NT2/D1 (cell line): Measurements from ENCODE around the gene CALCR.

ENCODE experiments used
- DNase-seq: peaks from one replicate; pipeline ENCODE4 v3.0.0-alpha.2; 2011; ENCODE audit warnings: low read depth, low spot score
- H3K27me3 ChIP-seq: 2 replicates; pipeline ENCODE4 v1.6.0; 2011; ENCODE audit warnings: mild to moderate bottlenecking; ENCODE audit not compliant: insufficient read length, insufficient read depth
- H3K36me3 ChIP-seq: 2 replicates; pipeline ENCODE4 v1.6.1; 2011; ENCODE audit warnings: mild to moderate bottlenecking, low read length, mixed read lengths; ENCODE audit not compliant: insufficient read depth, insufficient read length
- H3K4me1 ChIP-seq: 2 replicates; pipeline ENCODE4 v1.5.1; 2011; ENCODE audit not compliant: insufficient read depth, insufficient read length
- H3K4me3 ChIP-seq: 2 replicates; pipeline ENCODE4 v1.5.1; 2011; ENCODE audit warnings: low read depth; ENCODE audit not compliant: insufficient read length
- H3K9ac ChIP-seq: 2 replicates; pipeline ENCODE4 v1.6.0; 2011; ENCODE audit warnings: low read depth; ENCODE audit not compliant: insufficient read length
- H3K9me3 ChIP-seq: 2 replicates; pipeline ENCODE4 v1.5.1; 2011; ENCODE audit warnings: mild to moderate bottlenecking, low read length; ENCODE audit not compliant: insufficient read depth
- SUZ12 ChIP-seq: IDR thresholded peaks from 2 replicates; pipeline ENCODE4 v1.6.1; 2011; ENCODE audit not compliant: insufficient read length, insufficient read depth; ENCODE audit errors: extremely low read depth
- YY1 ChIP-seq: IDR thresholded peaks from 2 replicates; pipeline ENCODE4 v1.6.1; 2011; ENCODE audit not compliant: insufficient read length, insufficient read depth
- ZNF274 ChIP-seq: IDR thresholded peaks from 2 replicates; pipeline ENCODE4 v1.6.1; 2011; ENCODE audit warnings: mild to moderate bottlenecking, low read depth, low read length

The CALCR gene

GRCh38 chr7:93574269-93574645, 267 bp downstream of the CALCR start:
- Histone ChIP-seq H3K4me1 (peaks cover 3% of the 10 kb centered on the region), H3K36me3 (no peaks in the 10 kb centered on the region), H3K4me3 (peak overlapping the region; percentile 51), H3K27me3 (peaks cover 45% of the 10 kb centered on the region), H3K9ac (peak overlapping the region; percentile 61), H3K9me3 (no peaks in the 10 kb centered on the region)
- no peak for DNase-seq
- TF ChIP-seq SUZ12 (no peak), YY1 (no peak), ZNF274 (no peak)

DNA sequence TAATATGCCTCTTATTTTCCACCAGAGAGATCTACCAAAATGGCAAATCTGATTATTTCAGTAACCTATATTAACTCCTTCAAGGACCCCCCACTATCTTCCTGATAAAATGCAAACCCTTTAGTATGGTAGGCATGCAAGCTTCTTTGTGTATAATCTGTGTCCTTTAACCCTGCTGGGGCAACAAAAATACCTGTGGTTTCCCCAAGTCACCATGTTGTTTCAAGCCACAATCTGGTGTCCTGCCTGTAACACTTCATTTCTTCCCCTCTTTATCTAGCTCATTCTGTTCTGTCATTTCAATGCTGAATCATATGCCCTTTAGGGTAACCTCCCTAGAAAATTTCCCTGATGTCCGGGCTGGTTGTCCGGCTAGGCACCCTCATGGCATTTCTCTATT, 5.3 kb downstream of the CALCR start:
- Histone ChIP-seq H3K4me1 (no peaks in the 10 kb centered on the region), H3K9me3 (no peaks in the 10 kb centered on the region), H3K36me3 (no peaks in the 10 kb centered on the region), H3K9ac (no peak overlapping the region), H3K27me3 (peaks cover 22% of the 10 kb centered on the region), H3K4me3 (no peak overlapping the region)
- DNase-seq = no peak
- TF ChIP-seq ZNF274 = no peak
- TF ChIP-seq YY1 = no peak
- TF ChIP-seq SUZ12 = no peak

DNA sequence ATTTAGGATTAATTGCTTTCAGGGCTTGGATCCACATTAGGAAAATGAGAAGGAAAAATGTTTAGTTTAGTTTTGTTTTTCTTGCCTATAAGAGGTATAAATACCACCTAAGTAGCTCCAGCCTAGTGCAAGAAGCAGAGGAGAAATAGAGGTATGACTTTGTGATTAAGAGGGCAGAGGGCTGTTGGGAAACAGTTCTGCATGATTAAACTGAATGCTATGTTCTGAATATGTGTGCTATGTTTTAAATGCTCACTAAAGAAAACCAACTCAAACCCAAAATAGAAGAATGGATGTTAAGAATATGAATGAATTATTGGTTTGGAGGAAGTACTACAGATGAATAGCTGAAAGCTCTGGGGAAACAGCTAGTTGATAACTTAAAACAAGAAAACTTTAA, 7.6 kb downstream of the CALCR start:
- TF ChIP-seq ZNF274 = no peak
- TF ChIP-seq YY1 = no peak
- TF ChIP-seq SUZ12 = no peak
- no peaks in the 10 kb centered on the region for H3K9me3 ChIP-seq
- H3K4me3 ChIP-seq = no peak overlapping the region
- no peaks in the 10 kb centered on the region for H3K27me3 ChIP-seq
- H3K36me3 ChIP-seq = no peaks in the 10 kb centered on the region
- no peaks in the 10 kb centered on the region for H3K4me1 ChIP-seq
- no peak for DNase-seq
- H3K9ac ChIP-seq = no peak overlapping the region

DNA sequence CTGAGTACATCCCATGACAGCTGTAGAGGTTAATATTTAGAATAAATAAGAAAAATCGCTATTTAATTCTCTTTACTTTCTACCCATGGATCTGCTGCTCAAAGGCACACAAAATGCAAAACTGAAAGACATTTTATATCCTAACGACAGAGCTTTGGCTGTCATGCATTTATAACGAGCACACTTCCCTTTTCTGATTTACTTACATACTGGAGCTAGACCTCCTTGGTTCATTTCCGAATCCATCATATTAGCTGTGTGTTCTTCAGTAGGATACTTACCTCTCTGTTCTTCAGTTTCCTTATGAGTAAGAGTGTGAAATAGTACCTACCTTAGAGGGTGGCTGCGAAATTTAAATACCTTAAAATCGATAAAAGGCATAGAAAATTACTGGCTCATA, 10.9 kb downstream of the CALCR start:
- no peak for DNase-seq
- Histone ChIP-seq H3K27me3 (no peaks in the 10 kb centered on the region), H3K36me3 (no peaks in the 10 kb centered on the region), H3K9ac (no peak overlapping the region), H3K9me3 (no peaks in the 10 kb centered on the region), H3K4me3 (no peak overlapping the region), H3K4me1 (no peaks in the 10 kb centered on the region)
- no peak for TF ChIP-seq YY1
- no peak for TF ChIP-seq SUZ12
- TF ChIP-seq ZNF274 = no peak

GRCh38 chr7:93562936-93563335, 11.6 kb downstream of the CALCR start:
- no peaks in the 10 kb centered on the region for H3K9me3 ChIP-seq
- DNase-seq = no peak
- H3K9ac ChIP-seq = no peak overlapping the region
- no peaks in the 10 kb centered on the region for H3K4me1 ChIP-seq
- H3K27me3 ChIP-seq = no peaks in the 10 kb centered on the region
- no peaks in the 10 kb centered on the region for H3K36me3 ChIP-seq
- no peak overlapping the region for H3K4me3 ChIP-seq
- TF ChIP-seq ZNF274 = no peak
- no peak for TF ChIP-seq YY1
- no peak for TF ChIP-seq SUZ12

GRCh38 chr7:93562106-93562505, 12.4 kb downstream of the CALCR start:
- no peaks in the 10 kb centered on the region for H3K9me3 ChIP-seq
- no peak overlapping the region for H3K4me3 ChIP-seq
- no peak overlapping the region for H3K9ac ChIP-seq
- DNase-seq = no peak
- TF ChIP-seq SUZ12 (no peak), YY1 (no peak), ZNF274 (no peak)
- no peaks in the 10 kb centered on the region for H3K27me3 ChIP-seq
- no peaks in the 10 kb centered on the region for H3K4me1 ChIP-seq
- no peaks in the 10 kb centered on the region for H3K36me3 ChIP-seq

DNA sequence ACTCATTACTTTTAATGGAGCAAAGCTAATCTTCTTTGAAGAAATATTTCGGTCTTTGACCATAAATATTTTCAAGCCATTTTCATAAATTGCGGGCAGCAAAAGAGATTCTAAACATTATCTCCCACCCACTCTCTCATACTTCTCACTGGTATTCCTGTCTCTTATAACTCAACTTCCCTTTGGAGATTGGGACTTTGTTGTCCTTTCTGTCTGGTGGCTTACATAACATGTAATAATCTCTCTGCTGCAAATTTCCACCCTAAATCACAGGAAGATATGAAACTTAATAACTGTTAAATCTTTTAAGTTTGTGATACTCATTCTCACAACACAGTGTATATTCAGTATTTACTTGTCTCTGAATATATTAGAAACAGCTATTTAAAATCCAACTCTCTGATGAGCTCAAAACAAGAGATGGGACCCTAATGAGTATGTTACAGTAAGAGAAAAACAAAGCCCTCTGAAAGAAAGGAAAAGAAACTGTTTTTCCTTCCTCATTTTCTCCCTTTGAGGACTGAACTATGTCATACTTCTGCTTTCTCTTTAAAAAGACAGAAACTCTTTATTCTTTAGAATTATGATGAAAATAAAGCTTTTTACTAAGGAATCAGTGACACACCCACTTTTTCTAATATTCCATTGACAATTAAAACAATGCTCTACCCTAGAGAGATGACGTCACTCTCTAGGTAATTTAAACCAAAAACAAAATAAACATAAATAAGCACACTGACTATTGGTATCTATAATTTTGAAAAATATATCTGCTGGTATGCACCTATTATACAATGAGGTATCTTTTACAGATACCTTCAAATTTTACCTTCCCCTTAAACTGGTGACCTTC, 14.7 kb downstream of the CALCR start:
- H3K36me3 ChIP-seq = no peaks in the 10 kb centered on the region
- no peak overlapping the region for H3K4me3 ChIP-seq
- no peak for DNase-seq
- H3K9ac ChIP-seq = no peak overlapping the region
- H3K27me3 ChIP-seq = no peaks in the 10 kb centered on the region
- no peaks in the 10 kb centered on the region for H3K9me3 ChIP-seq
- no peaks in the 10 kb centered on the region for H3K4me1 ChIP-seq
- TF ChIP-seq YY1 (no peak), SUZ12 (no peak), ZNF274 (no peak)
